ENCODE measurements around the gene NPTXR.

The NPTXR gene

GRCh38 chr22:38843657-38844314 is at the start of gene NPTXR:
Gene NPTXR (minus strand): TSS chr22:38844028.
- DNase-seq (ENCODE audit: low spot score) = peak; percentile 18

- DNase-seq (ENCODE audit: low spot score) = no peak
Measured at GRCh38 chr22:38891256-38891655, 47.4 kb upstream of the NPTXR start.

DNA sequence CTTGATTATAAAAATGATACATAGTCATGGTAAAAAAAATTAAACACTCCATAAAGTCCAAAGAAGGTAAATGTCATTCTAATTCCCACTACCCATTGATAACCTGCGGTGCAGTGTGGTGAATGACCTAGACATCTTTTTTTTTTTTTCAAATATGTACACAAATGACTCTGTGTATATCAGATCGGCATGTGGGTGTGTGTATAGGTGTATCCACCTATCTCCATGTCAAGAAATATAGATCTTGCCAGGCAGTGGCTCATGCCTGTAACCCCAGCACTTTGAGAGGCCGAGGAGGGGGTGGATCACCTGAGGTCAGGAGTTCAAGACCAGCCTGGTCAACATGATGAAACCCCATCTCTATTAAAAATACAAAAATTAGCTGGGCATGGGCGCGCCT is 46.5 kb upstream of the NPTXR start:
- DNase-seq (ENCODE audit: low spot score) = no peak

- DNase-seq (ENCODE audit: low spot score) = no peak
Measured at GRCh38 chr22:38886333-38886732, 42.5 kb upstream of the NPTXR start.

- no peak for DNase-seq (ENCODE audit: low spot score)
Measured at GRCh38 chr22:38882972-38883622, 39.3 kb upstream of the NPTXR start.

- DNase-seq (ENCODE audit: low spot score) = peak; percentile 36
Measured at GRCh38 chr22:38881997-38882879, 38.4 kb upstream of the NPTXR start.

GRCh38 chr22:38881464-38881871 is 37.6 kb upstream of the NPTXR start:
- DNase-seq (ENCODE audit: low spot score) = peak; percentile 64

DNA sequence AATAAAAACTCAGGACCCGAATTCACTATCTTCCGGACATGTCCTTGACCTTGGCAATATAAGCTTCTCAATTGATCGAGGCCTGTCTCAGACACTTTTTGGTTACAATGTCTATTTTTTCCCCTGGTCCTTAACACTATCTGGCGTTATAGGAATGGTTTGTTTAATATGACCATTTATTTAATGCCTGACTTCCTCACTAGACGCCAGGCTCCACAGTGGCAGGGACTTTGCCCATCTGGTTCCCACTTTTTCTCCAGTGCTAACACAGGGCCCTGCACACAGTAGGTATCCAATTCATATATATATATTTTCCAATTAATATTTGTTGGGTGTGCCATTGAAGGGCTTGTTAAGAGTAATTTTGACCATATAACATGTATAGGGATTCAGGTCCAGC is 36.1 kb upstream of the NPTXR start:
- DNase-seq (ENCODE audit: low spot score) = no peak

GRCh38 chr22:38879108-38879729 is 35.4 kb upstream of the NPTXR start:
- no peak for DNase-seq (ENCODE audit: low spot score)

- DNase-seq (ENCODE audit: low spot score) = no peak
Measured at GRCh38 chr22:38878001-38878400, 34.2 kb upstream of the NPTXR start.

- no peak for DNase-seq (ENCODE audit: low spot score)
Measured at GRCh38 chr22:38874529-38875222, 30.8 kb upstream of the NPTXR start.

DNA sequence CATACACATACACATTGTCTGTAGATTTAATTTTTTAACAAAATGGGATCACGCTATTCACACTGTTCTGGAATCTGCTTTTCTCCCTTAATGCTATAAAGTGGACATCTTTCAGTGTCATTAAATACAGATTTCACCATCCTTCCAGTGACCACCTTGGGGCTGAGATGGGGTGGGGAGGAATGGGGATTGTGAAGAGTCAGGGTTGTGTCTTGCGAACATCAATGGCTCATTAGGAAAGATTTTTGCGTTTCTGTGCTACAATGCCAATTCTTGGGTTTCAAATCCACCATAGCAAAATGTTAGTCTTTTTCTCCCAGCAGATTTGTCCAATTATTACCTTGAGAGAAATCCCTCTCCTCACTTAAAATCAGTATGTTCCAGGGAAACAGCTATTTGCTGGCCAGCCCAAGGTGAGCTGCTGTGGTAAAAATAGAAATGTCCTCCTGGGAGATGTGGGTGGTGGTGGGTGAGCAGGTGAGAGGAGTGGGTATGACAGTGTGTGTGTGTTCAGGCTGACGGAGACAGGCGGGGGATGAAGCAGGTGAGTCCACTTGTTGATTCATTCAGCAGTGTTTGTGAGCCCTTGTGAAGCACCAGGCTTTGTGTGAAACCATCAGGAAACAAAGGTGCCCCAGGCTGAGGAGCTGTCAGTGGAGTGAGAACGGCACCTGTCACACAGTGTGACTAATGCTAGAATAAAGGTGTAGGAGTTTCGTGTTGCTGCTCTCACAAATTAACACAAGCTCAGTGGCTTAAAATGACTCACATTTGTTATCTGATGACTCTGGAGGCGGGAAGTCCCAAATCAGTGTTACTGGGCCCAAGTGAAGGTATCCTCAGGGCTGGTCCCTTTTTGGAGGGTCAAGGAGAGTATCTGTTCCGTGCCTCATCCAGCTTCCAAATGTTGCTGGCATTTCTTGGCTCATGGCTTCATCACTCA is 29.9 kb upstream of the NPTXR start:
- DNase-seq (ENCODE audit: low spot score) = no peak

- peak; percentile 40 for DNase-seq (ENCODE audit: low spot score)
Measured at GRCh38 chr22:38872831-38873248, 29.0 kb upstream of the NPTXR start.

GRCh38 chr22:38872172-38872830 is 28.5 kb upstream of the NPTXR start, which contains the start of gene CBX6:
Gene CBX6 (minus strand): TSS chr22:38872216. CDS start chr22:38872190, 26 bp downstream.
- DNase-seq (ENCODE audit: low spot score) = peak; percentile 89

DNA sequence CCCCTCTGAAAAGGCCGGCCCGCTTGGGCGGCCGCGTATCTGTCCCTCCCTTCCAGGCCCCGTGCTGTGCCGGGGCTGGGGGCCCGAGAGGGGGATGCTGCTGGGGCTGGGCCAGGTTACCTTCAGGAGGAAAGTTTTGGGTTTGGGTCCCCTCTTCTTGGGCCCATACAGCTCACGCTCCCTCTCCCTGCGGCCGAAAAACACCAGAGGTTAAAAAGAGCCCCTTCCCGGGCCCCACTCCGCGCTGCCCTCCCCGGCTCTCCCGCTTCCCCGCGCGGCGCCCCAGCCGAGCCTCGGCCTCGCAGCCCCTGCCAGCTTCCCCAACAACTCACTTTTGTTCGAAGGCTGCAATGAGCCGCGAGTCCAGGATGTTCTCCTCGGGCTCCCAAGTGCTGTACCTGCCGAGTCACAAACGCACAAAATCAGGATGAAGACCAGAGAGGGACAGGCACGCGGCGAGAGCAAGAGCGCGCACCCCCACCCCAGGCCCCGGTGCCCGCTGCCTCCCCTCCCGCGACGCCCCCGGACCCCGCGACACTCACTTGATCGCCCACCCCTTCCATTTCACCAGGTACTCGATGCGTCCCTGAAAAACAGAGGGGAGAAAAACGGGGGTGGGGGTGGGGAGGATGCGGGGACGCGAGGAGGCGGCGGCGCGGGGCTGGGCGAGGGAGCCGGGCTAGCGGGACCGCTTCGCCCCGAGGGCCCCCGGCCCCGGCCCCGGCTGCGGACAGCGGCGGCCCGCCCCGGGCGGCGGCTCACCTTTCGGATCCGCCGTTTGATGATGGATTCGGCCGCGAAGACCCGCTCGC is 27.7 kb upstream of the NPTXR start:
- DNase-seq (ENCODE audit: low spot score) = no peak

- no peak for DNase-seq (ENCODE audit: low spot score)
Measured at GRCh38 chr22:38870791-38871359, 27.0 kb upstream of the NPTXR start.

- peak; percentile 73 for DNase-seq (ENCODE audit: low spot score)
Measured at GRCh38 chr22:38870312-38870741, 26.5 kb upstream of the NPTXR start.

- DNase-seq (ENCODE audit: low spot score) = no peak
Measured at GRCh38 chr22:38869663-38870062, 25.8 kb upstream of the NPTXR start.
